HCT116 (cell line): ENCODE data around the gene FBXO48.

ENCODE experiments used
- CTCF ChIP-seq, 3 experiments: fragments of 200-600 bp in 1 of 3; sonication (generic) in 1 of 3; IDR thresholded peaks in 2 of 3; conservative IDR thresholded peaks in 1 of 3; 2 replicates each; pipeline ENCODE4 v1.5.1; 2012 to 2017; ENCODE audit warnings: low read depth in 2 of 3, low read length in 2 of 3, antibody characterized with exemption in 1 of 3, borderline replicate concordance in 1 of 3, control low read depth in 1 of 3, mild to moderate bottlenecking in 1 of 3, mixed read lengths in 1 of 3, mixed run types in 1 of 3, moderate library complexity in 1 of 3; ENCODE audit not compliant: insufficient read depth in 1 of 3
- POLR2A ChIP-seq: IDR thresholded peaks from 2 replicates; pipeline ENCODE4 v1.7.0; 2011; ENCODE audit warnings: borderline replicate concordance; ENCODE audit not compliant: insufficient read depth, insufficient read length; ENCODE audit errors: extremely low read depth
- POLR2AphosphoS5 ChIP-seq: IDR thresholded peaks from 2 replicates; pipeline ENCODE4 v1.6.1; 2011; ENCODE audit warnings: mild to moderate bottlenecking, low read depth, low read length, moderate library complexity
- TCF7L2 ChIP-seq: IDR thresholded peaks from 2 replicates; pipeline ENCODE4 v1.7.0; 2011; ENCODE audit warnings: borderline replicate concordance, inconsistent platforms; ENCODE audit not compliant: insufficient read depth, insufficient read length; ENCODE audit errors: extremely low read depth
- YY1 ChIP-seq: IDR thresholded peaks from 2 replicates; pipeline ENCODE4 v1.6.1; 2011; ENCODE audit warnings: low read length, low read depth, moderate library complexity, mild to moderate bottlenecking; ENCODE audit not compliant: insufficient replicate concordance; ENCODE audit errors: extremely low read depth

- TF ChIP-seq POLR2AphosphoS5 (no peak), CTCF (IDR thresholded peaks at IDR 0.05 in 2 of 3, conservative IDR thresholded peaks at IDR 0.05 in 1 of 3; ENCODE audit: borderline replicate concordance in 1 of 3, insufficient read depth in 1 of 3, low read depth in 2 of 3, low read length in 2 of 3) (no peak), POLR2A (no peak), YY1 (no peak), TCF7L2 (no peak)
Observed at GRCh38 chr2:68505603-68506159, 38.6 kb upstream of the FBXO48 start.
